ENCODE data around the gene DIP2A. TPM values are rescaled to one million over a fixed set of nuclear protein-coding genes. Genes with fewer than 3 reads are reported as not detected.

Gene DIP2A
- polyA plus RNA-seq, 3 donors: 4.6 to 55.4 (median 6.1) TPM

GRCh38 chr21:46598581-46599572 lies 140.2 kb downstream of the DIP2A start:
- Histone ChIP-seq H2AFZ (ENCODE audit: insufficient read depth, low read depth, low read length, poor library complexity, severe bottlenecking) (no peak overlapping the region), H3K79me2 (ENCODE audit: insufficient read depth, low read length) (no peaks in the 10 kb centered on the region), H4K20me1 (ENCODE audit: insufficient read depth, low read length) (no peaks in the 10 kb centered on the region), H3K27ac (ENCODE audit: low read depth in 1 of 2, low read length in 2 of 2) (no peak overlapping the region), H3K9me3 (replicated peaks in 1 of 2; ENCODE audit: control insufficient read depth in 1 of 2, insufficient read depth in 1 of 2, low read length in 2 of 2) (peaks cover 0 to 37% of the 10 kb centered on the region in 2 donors), H3K4me3 (replicated peaks in 1 of 3; ENCODE audit: low read depth in 2 of 3, low read length in 3 of 3) (no peak overlapping the region), H3K9ac (ENCODE audit: insufficient read depth, low read length, poor library complexity, severe bottlenecking) (no peak overlapping the region), H3K4me2 (replicated peaks; ENCODE audit: extremely low read depth, low read length, poor library complexity, severe bottlenecking) (no peak overlapping the region), H3K27me3 (ENCODE audit: control insufficient read depth in 2 of 2, insufficient read depth in 2 of 2, low read length in 2 of 2) (no peaks in the 10 kb centered on the region), H3K4me1 (ENCODE audit: control insufficient read depth in 1 of 2, insufficient read depth in 2 of 2, low read length in 2 of 2) (no peaks in the 10 kb centered on the region), H3K36me3 (replicated peaks in 1 of 2; ENCODE audit: control insufficient read depth in 1 of 2, insufficient read depth in 2 of 2, low read length in 2 of 2) (no peaks in the 10 kb centered on the region)
- WGBS (ENCODE audit: insufficient coverage): 94% methylated on average over 36 of the region's 38 CpGs
- Mint-ChIP-seq H3K9me3 (peaks cover 13 to 22% (median 19%) of the 10 kb centered on the region in 7 donors), H3K27me3 (ENCODE audit: low read depth in 3 of 3) (no peaks in the 10 kb centered on the region), H3K27ac (peak overlapping the region in 1 of 7 donors; percentile 64), H3K4me3 (no peak overlapping the region), H3K36me3 (peaks cover 0 to 3% of the 10 kb centered on the region in 2 donors), H3K4me1 (peaks cover 14% of the 10 kb centered on the region)
- no peak for TF ChIP-seq CTCF (IDR thresholded peaks at IDR 0.05)
- intact Hi-C loops (cut with micrococcal nuclease): no loop called here
- DNase-seq: no peak

- no peaks in the 10 kb centered on the region for H3K79me2 ChIP-seq (ENCODE audit: insufficient read depth, low read length)
- intact Hi-C loops (cut with micrococcal nuclease): no loop called here
- no peak overlapping the region for H3K27ac ChIP-seq (ENCODE audit: low read depth in 1 of 2, low read length in 2 of 2)
- no CpG with 5 or more reads among the region's 5 CpGs for WGBS (ENCODE audit: insufficient coverage)
- no peaks in the 10 kb centered on the region for H3K27me3 Mint-ChIP-seq (ENCODE audit: low read depth in 3 of 3)
- H3K4me3 ChIP-seq (replicated peaks in 1 of 3; ENCODE audit: low read depth in 2 of 3, low read length in 3 of 3): no peak overlapping the region
- H3K4me2 ChIP-seq (replicated peaks; ENCODE audit: extremely low read depth, low read length, poor library complexity, severe bottlenecking): no peak overlapping the region
- H3K9me3 ChIP-seq (replicated peaks in 1 of 2; ENCODE audit: control insufficient read depth in 1 of 2, insufficient read depth in 1 of 2, low read length in 2 of 2): peaks cover 0 to 23% of the 10 kb centered on the region in 2 donors
- H3K27ac Mint-ChIP-seq: no peak overlapping the region
- H3K36me3 Mint-ChIP-seq: no peaks in the 10 kb centered on the region
- peaks cover 9% of the 10 kb centered on the region in 2 donors for H3K4me1 ChIP-seq (ENCODE audit: control insufficient read depth in 1 of 2, insufficient read depth in 2 of 2, low read length in 2 of 2)
- H3K9me3 Mint-ChIP-seq: peaks cover 4 to 9% (median 6%) of the 10 kb centered on the region in 7 donors
- H3K4me1 Mint-ChIP-seq: peaks cover 25% of the 10 kb centered on the region
- no peak for TF ChIP-seq CTCF (IDR thresholded peaks at IDR 0.05)
- H4K20me1 ChIP-seq (ENCODE audit: insufficient read depth, low read length): no peaks in the 10 kb centered on the region
- H3K36me3 ChIP-seq (replicated peaks in 1 of 2; ENCODE audit: control insufficient read depth in 1 of 2, insufficient read depth in 2 of 2, low read length in 2 of 2): no peaks in the 10 kb centered on the region
- H3K9ac ChIP-seq (ENCODE audit: insufficient read depth, low read length, poor library complexity, severe bottlenecking): no peak overlapping the region
- no peak overlapping the region for H2AFZ ChIP-seq (ENCODE audit: insufficient read depth, low read depth, low read length, poor library complexity, severe bottlenecking)
- no peak overlapping the region for H3K4me3 Mint-ChIP-seq
- no peaks in the 10 kb centered on the region for H3K27me3 ChIP-seq (ENCODE audit: control insufficient read depth in 2 of 2, insufficient read depth in 2 of 2, low read length in 2 of 2)
- no peak for DNase-seq
Measured at GRCh38 chr21:46600305-46600704, 141.6 kb downstream of the DIP2A start.
